H1 (cell line): Measurements from ENCODE around the gene GPR87.

ENCODE experiments used
- NRF1 ChIP-seq: IDR thresholded peaks from 2 replicates; pipeline ENCODE4 v1.6.1; 2011; ENCODE audit warnings: mild to moderate bottlenecking, low read depth, low read length, improper control_type of control experiment
- POLR2A ChIP-seq, 2 experiments: IDR thresholded peaks; 1 replicate in 1 of 2; 2 replicates in 1 of 2; pipeline ENCODE4 v1.6.1; 2011; ENCODE audit warnings: low read depth in 2 of 2, low read length in 2 of 2, mild to moderate bottlenecking in 2 of 2; ENCODE audit errors: control extremely low read depth in 1 of 2
- RNF2 ChIP-seq: fragments of 200-900, 300-1000 bp; sonication (generic); IDR thresholded peaks from 2 replicates; pipeline ENCODE4 v1.7.1; 2016; ENCODE audit warnings: borderline replicate concordance, low read depth, mild to moderate bottlenecking, antibody characterized with exemption, low read length; ENCODE audit not compliant: poor library complexity, severe bottlenecking; ENCODE audit errors: missing control alignments
- SP1 ChIP-seq: IDR thresholded peaks from 2 replicates; pipeline ENCODE4 v1.6.1; 2011; ENCODE audit warnings: low read depth, low read length
- TAF1 ChIP-seq: IDR thresholded peaks from 2 replicates; pipeline ENCODE4 v1.6.1; 2011; ENCODE audit warnings: mild to moderate bottlenecking, low read depth, low read length
- ZNF274 ChIP-seq: IDR thresholded peaks from 2 replicates; pipeline ENCODE4 v1.7.0; 2012; ENCODE audit warnings: low read length, borderline replicate concordance; ENCODE audit errors: extremely low read depth
- TF ChIP-seq, protein P1 (sequence below), 3 experiments: IDR thresholded peaks; 1 replicate in 2 of 3; 2 replicates in 1 of 3; pipeline versions ENCODE4 v1.5.1 to v1.6.1; 2011; ENCODE audit warnings: low read length in 3 of 3, mild to moderate bottlenecking in 3 of 3, inconsistent platforms in 2 of 3, low read depth in 1 of 3, moderate library complexity in 1 of 3; ENCODE audit not compliant: insufficient read depth in 1 of 3; ENCODE audit errors: control extremely low read depth in 1 of 3

DNA sequence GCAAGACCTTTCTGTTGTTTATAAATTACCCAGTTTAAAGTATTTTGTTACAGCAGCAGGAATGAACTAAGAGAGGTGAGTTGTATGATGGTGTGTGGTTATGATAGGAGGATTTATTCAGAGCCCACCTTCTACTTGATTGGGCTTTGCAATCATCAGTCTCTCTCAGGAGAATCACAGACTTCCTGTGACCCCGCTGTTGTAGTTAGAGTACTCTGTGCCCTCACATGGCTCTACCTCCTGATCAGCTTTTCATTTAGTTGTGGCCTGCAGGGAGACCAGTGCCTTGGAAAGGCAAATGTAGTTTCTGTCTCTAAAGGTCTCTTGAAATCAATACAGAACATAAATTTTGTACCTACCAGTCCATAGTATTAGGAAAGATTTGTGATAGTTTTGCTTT, 30.7 kb downstream of the GPR87 start:
- TF ChIP-seq NRF1 (no peak), ZNF274 (no peak), SP1 (no peak), RNF2 (no peak), POLR2A (IDR thresholded peaks at IDR 0.05; ENCODE audit: control extremely low read depth in 1 of 2, low read depth in 2 of 2, low read length in 2 of 2) (no peak), TAF1 (no peak)
- TF ChIP-seq, protein P1, sequence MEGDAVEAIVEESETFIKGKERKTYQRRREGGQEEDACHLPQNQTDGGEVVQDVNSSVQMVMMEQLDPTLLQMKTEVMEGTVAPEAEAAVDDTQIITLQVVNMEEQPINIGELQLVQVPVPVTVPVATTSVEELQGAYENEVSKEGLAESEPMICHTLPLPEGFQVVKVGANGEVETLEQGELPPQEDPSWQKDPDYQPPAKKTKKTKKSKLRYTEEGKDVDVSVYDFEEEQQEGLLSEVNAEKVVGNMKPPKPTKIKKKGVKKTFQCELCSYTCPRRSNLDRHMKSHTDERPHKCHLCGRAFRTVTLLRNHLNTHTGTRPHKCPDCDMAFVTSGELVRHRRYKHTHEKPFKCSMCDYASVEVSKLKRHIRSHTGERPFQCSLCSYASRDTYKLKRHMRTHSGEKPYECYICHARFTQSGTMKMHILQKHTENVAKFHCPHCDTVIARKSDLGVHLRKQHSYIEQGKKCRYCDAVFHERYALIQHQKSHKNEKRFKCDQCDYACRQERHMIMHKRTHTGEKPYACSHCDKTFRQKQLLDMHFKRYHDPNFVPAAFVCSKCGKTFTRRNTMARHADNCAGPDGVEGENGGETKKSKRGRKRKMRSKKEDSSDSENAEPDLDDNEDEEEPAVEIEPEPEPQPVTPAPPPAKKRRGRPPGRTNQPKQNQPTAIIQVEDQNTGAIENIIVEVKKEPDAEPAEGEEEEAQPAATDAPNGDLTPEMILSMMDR (IDR thresholded peaks at IDR 0.05; ENCODE audit: control extremely low read depth in 1 of 3, insufficient read depth in 1 of 3, low read depth in 1 of 3, low read length in 3 of 3), result no peak
